Measurements from ENCODE around the gene ERVK3-1. TPM values are rescaled to one million over a fixed set of nuclear protein-coding genes. Genes with fewer than 3 reads are reported as not detected.
A peak's percentile ranks its signal among the peaks of the same experiment; 100 is the strongest.

The ERVK3-1 gene
- total and polyA plus RNA-seq, 2 experiments from 2014 or later = 62.8 to 92.4 TPM

- no peaks in the 10 kb centered on the region for H3K9me3 ChIP-seq (ENCODE audit: low read depth)
- H3K36me3 ChIP-seq = no peaks in the 10 kb centered on the region
- peak overlapping the region; percentile 68 for H3K4me3 ChIP-seq
- TF ChIP-seq CTCF (IDR thresholded peaks at IDR 0.05; ENCODE audit: low read depth, low read length) = peak; percentile 18
- H3K27ac ChIP-seq = peak overlapping the region; percentile 94
- H3K4me1 ChIP-seq (ENCODE audit: low read depth) = no peaks in the 10 kb centered on the region
- H3K27me3 ChIP-seq = no peaks in the 10 kb centered on the region
- peak in 1 of 2 donors; percentile 72 for DNase-seq (ENCODE audit: low read depth in 1 of 2, low spot score in 1 of 2)
Measured at GRCh38 chr19:58361900-58362271, 56.7 kb downstream of the ERVK3-1 start.

GRCh38 chr19:58362272-58362994 is 57.3 kb downstream of the ERVK3-1 start, which contains the start of gene ZNF497:
ZNF497 (minus strand) TSS chr19:58362751; CDS start chr19:58357635, 5,116 bp downstream.
- TF ChIP-seq CTCF (IDR thresholded peaks at IDR 0.05; ENCODE audit: low read depth, low read length) = no peak
- Histone ChIP-seq H3K4me1 (ENCODE audit: low read depth) (no peaks in the 10 kb centered on the region), H3K27ac (peak within 1 kb of the TSS; percentile 94), H3K9me3 (ENCODE audit: low read depth) (no peaks in the 10 kb centered on the region), H3K36me3 (no peaks in the 10 kb centered on the region), H3K27me3 (no peaks in the 10 kb centered on the region), H3K4me3 (peak within 1 kb of the TSS; percentile 68)
- DNase-seq (ENCODE audit: low read depth in 1 of 2, low spot score in 1 of 2) = peak; percentile 97 to 99

- no peak for TF ChIP-seq CTCF (IDR thresholded peaks at IDR 0.05; ENCODE audit: low read depth, low read length)
- no peaks in the 10 kb centered on the region for H3K27me3 ChIP-seq
- H3K9me3 ChIP-seq (ENCODE audit: low read depth) = no peaks in the 10 kb centered on the region
- no peaks in the 10 kb centered on the region for H3K36me3 ChIP-seq
- no peak overlapping the region for H3K4me3 ChIP-seq
- no peak for DNase-seq (ENCODE audit: low read depth in 1 of 2, low spot score in 1 of 2)
- no peaks in the 10 kb centered on the region for H3K4me1 ChIP-seq (ENCODE audit: low read depth)
- no peak overlapping the region for H3K27ac ChIP-seq
Measured at GRCh38 chr19:58364146-58364545, 59.0 kb downstream of the ERVK3-1 start.

Other genes with a start within 250 kb of the ERVK3-1 start
- 11.7 and 14.0 TPM in 2 replicates for gene ZNF135, start 246.1 kb upstream of the ERVK3-1 start, total RNA-seq
- 10.2 and 11.2 TPM in 2 replicates for gene ZNF135, start 246.1 kb upstream of the ERVK3-1 start, polyA plus RNA-seq
- gene ZSCAN18, start 207.1 kb upstream of the ERVK3-1 start, total RNA-seq = 173 and 243 TPM in 2 replicates
- 127 and 191 TPM in 2 replicates for gene ZSCAN18, start 207.1 kb upstream of the ERVK3-1 start, polyA plus RNA-seq
- gene ZNF329, start 154.6 kb upstream of the ERVK3-1 start, total RNA-seq = 27.8 and 29.6 TPM in 2 replicates
- gene ZNF329, start 154.6 kb upstream of the ERVK3-1 start, polyA plus RNA-seq = 5.2 and 12.8 TPM in 2 replicates
- 40.3 and 50.1 TPM in 2 replicates for gene ZNF274, start 122.3 kb upstream of the ERVK3-1 start, total RNA-seq
- 42.8 and 45.4 TPM in 2 replicates for gene ZNF274, start 122.3 kb upstream of the ERVK3-1 start, polyA plus RNA-seq
- 95.9 and 103 TPM in 2 replicates for gene ZNF544, start 76.5 kb upstream of the ERVK3-1 start, total RNA-seq
- 34.9 and 35.9 TPM in 2 replicates for gene ZNF544, start 76.5 kb upstream of the ERVK3-1 start, polyA plus RNA-seq
- 11.3 and 14.7 TPM in 2 replicates for gene ZNF8, start 26.4 kb upstream of the ERVK3-1 start, total RNA-seq
- 2.2 and 2.7 TPM in 2 replicates for gene ZNF8, start 26.4 kb upstream of the ERVK3-1 start, polyA plus RNA-seq
- 2.4 and 2.5 TPM in 2 replicates for gene ZSCAN22, start 21.6 kb downstream of the ERVK3-1 start, total RNA-seq
- 3.7 and 4.2 TPM in 2 replicates for gene ZSCAN22, start 21.6 kb downstream of the ERVK3-1 start, polyA plus RNA-seq
- 75.0 and 138 TPM in 2 replicates for gene A1BG, start 48.1 kb downstream of the ERVK3-1 start, total RNA-seq
- gene A1BG, start 48.1 kb downstream of the ERVK3-1 start, polyA plus RNA-seq = 45.9 and 56.5 TPM in 2 replicates
- gene ZNF497, start 57.4 kb downstream of the ERVK3-1 start, total RNA-seq = 5.9 and 7.6 TPM in 2 replicates
- gene ZNF497, start 57.4 kb downstream of the ERVK3-1 start, polyA plus RNA-seq = 5.8 and 6.8 TPM in 2 replicates
- gene ZNF837, start 75.7 kb downstream of the ERVK3-1 start, total RNA-seq = 9.1 and 12.6 TPM in 2 replicates
- gene ZNF837, start 75.7 kb downstream of the ERVK3-1 start, polyA plus RNA-seq = 7.6 and 8.9 TPM in 2 replicates
- gene RPS5, start 81.9 kb downstream of the ERVK3-1 start, total RNA-seq = 1,551 and 1,738 TPM in 2 replicates
- 643 and 656 TPM in 2 replicates for gene RPS5, start 81.9 kb downstream of the ERVK3-1 start, polyA plus RNA-seq
- gene RNF225, start 90.3 kb downstream of the ERVK3-1 start, total RNA-seq = 3.1 TPM in 1 of 2 replicates, not detected in the other
- not detected in 2 replicates for gene RNF225, start 90.3 kb downstream of the ERVK3-1 start, polyA plus RNA-seq
- 15.6 and 37.9 TPM in 2 replicates for gene ZNF584, start 103.3 kb downstream of the ERVK3-1 start, total RNA-seq
- gene ZNF584, start 103.3 kb downstream of the ERVK3-1 start, polyA plus RNA-seq = 16.0 and 18.6 TPM in 2 replicates
- not detected in 2 replicates for gene ZNF132, start 134.8 kb downstream of the ERVK3-1 start, total RNA-seq
- gene ZNF132, start 134.8 kb downstream of the ERVK3-1 start, polyA plus RNA-seq = 1.1 and 1.4 TPM in 2 replicates
- 10.3 and 19.0 TPM in 2 replicates for gene ZNF324B, start 146.2 kb downstream of the ERVK3-1 start, total RNA-seq
- 3.4 and 5.0 TPM in 2 replicates for gene ZNF324B, start 146.2 kb downstream of the ERVK3-1 start, polyA plus RNA-seq
- gene ZNF324, start 161.7 kb downstream of the ERVK3-1 start, total RNA-seq = 24.7 and 27.8 TPM in 2 replicates
- 15.7 and 18.8 TPM in 2 replicates for gene ZNF324, start 161.7 kb downstream of the ERVK3-1 start, polyA plus RNA-seq
- gene ZNF446, start 171.0 kb downstream of the ERVK3-1 start, total RNA-seq = 29.0 and 41.1 TPM in 2 replicates
- gene ZNF446, start 171.0 kb downstream of the ERVK3-1 start, polyA plus RNA-seq = 16.3 and 20.5 TPM in 2 replicates
- gene SLC27A5, start 206.6 kb downstream of the ERVK3-1 start, total RNA-seq = 17.7 and 23.9 TPM in 2 replicates
- 22.5 and 22.8 TPM in 2 replicates for gene SLC27A5, start 206.6 kb downstream of the ERVK3-1 start, polyA plus RNA-seq
- 22.8 and 26.3 TPM in 2 replicates for gene ZBTB45, start 214.4 kb downstream of the ERVK3-1 start, total RNA-seq
- gene ZBTB45, start 214.4 kb downstream of the ERVK3-1 start, polyA plus RNA-seq = 29.4 and 34.6 TPM in 2 replicates
- gene TRIM28, start 238.7 kb downstream of the ERVK3-1 start, total RNA-seq = 563 and 650 TPM in 2 replicates
- gene TRIM28, start 238.7 kb downstream of the ERVK3-1 start, polyA plus RNA-seq = 303 and 343 TPM in 2 replicates
- gene CHMP2A, start 249.7 kb downstream of the ERVK3-1 start, total RNA-seq = 223 and 265 TPM in 2 replicates
- gene CHMP2A, start 249.7 kb downstream of the ERVK3-1 start, polyA plus RNA-seq = 247 and 319 TPM in 2 replicates